Aortic smooth muscle cell (primary cell): ENCODE data around the gene PRKG2. TPM values are rescaled to one million over a fixed set of nuclear protein-coding genes. Genes with fewer than 3 reads are reported as not detected.

Source experiments
- total RNA-seq: library from RNA; depleted of rRNA; stranded (reverse); fragments of >200 nt; gene quantifications from 2 replicates; pipeline ENCODE4 v1.2.3, GENCODE V29; 2014

PRKG2 gene, protein sequence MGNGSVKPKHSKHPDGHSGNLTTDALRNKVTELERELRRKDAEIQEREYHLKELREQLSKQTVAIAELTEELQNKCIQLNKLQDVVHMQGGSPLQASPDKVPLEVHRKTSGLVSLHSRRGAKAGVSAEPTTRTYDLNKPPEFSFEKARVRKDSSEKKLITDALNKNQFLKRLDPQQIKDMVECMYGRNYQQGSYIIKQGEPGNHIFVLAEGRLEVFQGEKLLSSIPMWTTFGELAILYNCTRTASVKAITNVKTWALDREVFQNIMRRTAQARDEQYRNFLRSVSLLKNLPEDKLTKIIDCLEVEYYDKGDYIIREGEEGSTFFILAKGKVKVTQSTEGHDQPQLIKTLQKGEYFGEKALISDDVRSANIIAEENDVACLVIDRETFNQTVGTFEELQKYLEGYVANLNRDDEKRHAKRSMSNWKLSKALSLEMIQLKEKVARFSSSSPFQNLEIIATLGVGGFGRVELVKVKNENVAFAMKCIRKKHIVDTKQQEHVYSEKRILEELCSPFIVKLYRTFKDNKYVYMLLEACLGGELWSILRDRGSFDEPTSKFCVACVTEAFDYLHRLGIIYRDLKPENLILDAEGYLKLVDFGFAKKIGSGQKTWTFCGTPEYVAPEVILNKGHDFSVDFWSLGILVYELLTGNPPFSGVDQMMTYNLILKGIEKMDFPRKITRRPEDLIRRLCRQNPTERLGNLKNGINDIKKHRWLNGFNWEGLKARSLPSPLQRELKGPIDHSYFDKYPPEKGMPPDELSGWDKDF
- 0.56 and 0.79 TPM in 2 replicates for total RNA-seq

DNA sequence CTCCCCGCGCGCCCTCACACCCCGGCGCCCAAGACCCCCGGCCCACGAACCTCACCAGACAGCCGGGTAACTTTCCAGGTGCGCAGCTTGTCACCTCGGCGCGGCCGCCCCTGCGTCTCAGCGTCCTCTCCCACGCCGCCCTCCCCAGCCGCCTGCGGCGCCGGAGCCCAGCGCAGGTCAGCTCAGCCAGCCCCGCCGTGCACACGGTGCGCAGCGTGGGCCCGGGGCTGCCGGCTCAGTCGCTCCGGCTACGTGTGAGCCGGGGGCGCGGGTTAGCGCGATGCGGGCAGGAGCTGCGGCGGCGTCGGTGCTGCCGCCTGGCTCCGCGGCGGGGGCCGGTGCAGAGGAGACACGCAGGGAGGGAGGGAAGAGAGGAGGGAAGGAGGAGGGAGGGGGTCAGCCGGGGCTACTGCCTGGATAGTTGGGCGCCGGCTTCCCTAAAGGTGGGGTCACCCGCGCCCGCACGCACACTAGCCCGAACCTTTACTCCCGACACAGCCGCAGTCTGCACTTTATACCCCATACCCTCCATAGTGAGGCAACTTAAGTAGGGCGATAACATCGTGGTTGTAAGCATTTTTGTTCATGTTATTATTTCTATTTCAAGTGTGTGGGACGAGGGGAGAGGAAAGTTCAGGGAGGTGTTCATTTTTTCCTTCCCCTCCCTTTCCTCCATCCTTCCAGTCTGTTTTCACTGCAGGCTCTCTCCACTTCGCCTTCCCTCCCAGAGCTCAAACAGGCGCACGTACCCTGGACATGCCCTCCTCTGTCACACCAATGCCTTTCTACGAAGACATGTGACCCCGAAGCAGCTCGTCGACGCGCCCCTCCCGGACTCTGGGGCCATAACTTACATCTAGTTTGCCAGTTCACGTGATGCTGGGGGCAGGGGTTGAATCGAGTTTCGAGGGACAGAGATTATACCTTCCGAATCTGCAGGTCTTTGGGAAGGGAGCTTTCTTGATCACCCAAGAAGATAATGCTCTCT lies at the start of gene PRKG2:
TSS of gene PRKG2 (minus strand) at position 342 of the 988 bp plus-strand sequence. CDS start 10,175 bp downstream, outside the sequence.

Other genes with a start within 250 kb of the PRKG2 start
- gene BMP3, start 184.5 kb downstream of the PRKG2 start, total RNA-seq, result under 0.01 and 0.12 TPM in 2 replicates